ENCODE data around the gene FRS3. TPM values are rescaled to one million over a fixed set of nuclear protein-coding genes. Genes with fewer than 3 reads are reported as not detected.

The FRS3 gene
- total RNA-seq, 1 donor from 2014 or later: 7.6 TPM

DNA sequence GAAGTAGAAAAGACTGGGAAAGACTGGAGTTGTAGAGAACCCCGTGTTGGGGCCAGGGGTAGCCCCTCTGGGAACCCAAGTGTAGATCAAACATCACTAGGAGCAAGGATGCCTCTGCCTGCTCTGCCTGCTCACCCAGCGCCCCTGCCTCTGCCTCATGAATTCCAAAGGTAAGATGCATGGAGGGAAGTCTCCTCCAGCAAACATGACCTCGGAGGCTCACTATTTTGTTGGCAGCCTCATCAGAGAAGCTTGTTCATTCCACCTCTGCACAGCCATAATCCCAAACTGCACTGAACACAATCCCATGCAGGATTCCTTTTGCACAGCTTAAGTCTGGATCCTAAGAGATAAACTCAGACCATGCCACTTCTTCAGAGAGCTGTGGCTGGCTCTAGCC is 4.9 kb downstream of the FRS3 start:
- no peak for TF ChIP-seq CTCF (IDR thresholded peaks at IDR 0.05; ENCODE audit: unreplicated experiment)
- no peaks in the 10 kb centered on the region for H3K9me3 Mint-ChIP-seq (ENCODE audit: low read depth)
- H3K27me3 Mint-ChIP-seq: no peaks in the 10 kb centered on the region
- H3K27ac Mint-ChIP-seq: no peak overlapping the region
- H3K4me3 Mint-ChIP-seq (ENCODE audit: low read depth): no peak overlapping the region
- H3K36me3 Mint-ChIP-seq (ENCODE audit: insufficient read depth): peaks cover 6% of the 10 kb centered on the region
- no peak for DNase-seq (ENCODE audit: low spot score, unreplicated experiment)
- H3K4me1 Mint-ChIP-seq (ENCODE audit: low read depth): peaks cover 6% of the 10 kb centered on the region

GRCh38 chr6:41771058-41771983 is 8.4 kb downstream of the FRS3 start:
- no peak for TF ChIP-seq CTCF (IDR thresholded peaks at IDR 0.05; ENCODE audit: unreplicated experiment)
- DNase-seq (ENCODE audit: low spot score, unreplicated experiment): no peak
- no peaks in the 10 kb centered on the region for H3K27me3 Mint-ChIP-seq
- H3K27ac Mint-ChIP-seq: no peak overlapping the region
- peaks cover 16% of the 10 kb centered on the region for H3K4me1 Mint-ChIP-seq (ENCODE audit: low read depth)
- peaks cover 6% of the 10 kb centered on the region for H3K36me3 Mint-ChIP-seq (ENCODE audit: insufficient read depth)
- no peak overlapping the region for H3K4me3 Mint-ChIP-seq (ENCODE audit: low read depth)
- no peaks in the 10 kb centered on the region for H3K9me3 Mint-ChIP-seq (ENCODE audit: low read depth)

DNA sequence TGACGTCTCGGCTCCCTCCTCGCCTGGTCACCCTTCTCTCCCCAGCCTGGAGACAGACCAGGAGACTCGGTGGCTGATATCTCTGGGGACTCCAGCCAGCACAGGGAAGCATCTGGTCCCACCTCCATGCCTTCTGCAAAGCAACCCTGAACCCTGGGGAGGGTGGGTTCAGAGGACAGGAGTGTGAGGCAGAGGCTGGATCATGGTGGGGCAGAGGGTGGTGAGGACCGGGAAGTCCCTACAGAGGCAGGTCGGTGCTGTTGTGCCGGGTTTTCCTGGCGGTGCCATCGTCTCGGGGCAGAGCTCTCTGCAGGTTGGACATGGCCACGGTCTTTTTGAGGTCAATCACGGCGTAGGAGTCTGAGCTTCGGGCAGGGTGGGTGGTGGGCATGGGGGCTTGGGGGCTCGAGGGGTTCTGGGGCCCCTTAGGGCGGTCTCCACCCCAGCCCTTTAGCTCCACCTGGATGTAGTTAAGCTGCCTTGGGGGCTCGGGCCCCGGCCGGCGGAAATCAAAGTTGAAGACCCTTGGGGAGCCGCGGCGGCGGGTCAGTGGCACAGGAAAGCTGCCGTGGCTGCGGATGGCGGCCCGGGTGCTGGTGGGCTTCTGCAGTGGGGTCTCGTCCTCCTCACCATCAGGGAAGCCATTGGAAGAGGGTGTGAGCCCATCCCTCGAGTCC is 9.2 kb downstream of the FRS3 start:
- Mint-ChIP-seq H3K36me3 (ENCODE audit: insufficient read depth) (peaks cover 6% of the 10 kb centered on the region), H3K27me3 (no peaks in the 10 kb centered on the region), H3K4me3 (ENCODE audit: low read depth) (no peak overlapping the region), H3K27ac (no peak overlapping the region), H3K4me1 (ENCODE audit: low read depth) (peaks cover 16% of the 10 kb centered on the region), H3K9me3 (ENCODE audit: low read depth) (no peaks in the 10 kb centered on the region)
- no peak for TF ChIP-seq CTCF (IDR thresholded peaks at IDR 0.05; ENCODE audit: unreplicated experiment)
- no peak for DNase-seq (ENCODE audit: low spot score, unreplicated experiment)

DNA sequence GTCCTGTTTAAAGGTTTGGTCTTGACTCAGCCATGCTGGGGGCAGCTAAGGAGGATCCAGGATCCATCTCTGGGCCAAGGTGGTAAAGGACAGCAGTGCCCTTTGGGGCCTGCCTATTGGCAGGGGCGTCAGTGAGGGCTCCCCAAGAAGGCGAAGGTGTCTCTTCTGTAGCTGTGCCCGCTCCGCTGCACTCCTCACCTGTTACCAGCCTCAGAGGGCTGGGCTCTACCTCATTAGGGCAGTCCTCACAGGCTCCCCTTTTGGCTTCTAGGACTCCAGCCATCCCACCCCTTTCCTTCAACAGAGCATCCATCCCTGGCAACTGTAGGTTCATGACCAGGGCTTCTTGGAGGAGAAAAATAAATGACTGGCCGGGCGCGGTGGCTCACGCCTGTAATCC is 10.3 kb downstream of the FRS3 start:
- TF ChIP-seq CTCF (IDR thresholded peaks at IDR 0.05; ENCODE audit: unreplicated experiment): no peak
- Mint-ChIP-seq H3K9me3 (ENCODE audit: low read depth) (no peaks in the 10 kb centered on the region), H3K4me3 (ENCODE audit: low read depth) (no peak overlapping the region), H3K36me3 (ENCODE audit: insufficient read depth) (peaks cover 4% of the 10 kb centered on the region), H3K27me3 (no peaks in the 10 kb centered on the region), H3K4me1 (ENCODE audit: low read depth) (peaks cover 16% of the 10 kb centered on the region), H3K27ac (peak overlapping the region; percentile 79)
- DNase-seq (ENCODE audit: low spot score, unreplicated experiment): no peak

GRCh38 chr6:41768545-41769308 is 11.0 kb downstream of the FRS3 start:
- no peak for DNase-seq (ENCODE audit: low spot score, unreplicated experiment)
- peak overlapping the region; percentile 79 for H3K27ac Mint-ChIP-seq

More at GRCh38 chr6:41768545-41769308, 11.0 kb downstream of the FRS3 start:
- Mint-ChIP-seq H3K4me3 (ENCODE audit: low read depth) (no peak overlapping the region), H3K9me3 (ENCODE audit: low read depth) (no peaks in the 10 kb centered on the region), H3K27me3 (no peaks in the 10 kb centered on the region), H3K4me1 (ENCODE audit: low read depth) (peaks cover 16% of the 10 kb centered on the region), H3K36me3 (ENCODE audit: insufficient read depth) (peaks cover 4% of the 10 kb centered on the region)
- TF ChIP-seq CTCF (IDR thresholded peaks at IDR 0.05; ENCODE audit: unreplicated experiment): no peak
